H1 (cell line): ENCODE measurements around the gene POLE3. TPM values are rescaled to one million over a fixed set of nuclear protein-coding genes. Genes with fewer than 3 reads are reported as not detected.

Source experiments
- CTCF ChIA-PET: fragments of 300-600 bp; sonication (Branson Sonifier 250); formaldehyde crosslinking; loops from one replicate; lab custom pipeline; 2021; ENCODE audit not compliant: partially characterized antibody; lab: Charles Lee
- POLR2A ChIA-PET: fragments of 300-600 bp; sonication (Branson Sonifier 250); formaldehyde crosslinking; loops from one replicate; lab custom pipeline; 2021; ENCODE audit warnings: inconsistent platforms; ENCODE audit not compliant: partially characterized antibody; lab: Charles Lee
- DNase-seq, 2 experiments: peaks; one replicate each; pipeline versions ENCODE4 v3.0.0 to v3.0.0-alpha.2; 2010 to 2022; ENCODE audit warnings: low spot score in 2 of 2, low read depth in 1 of 2, mixed read lengths in 1 of 2
- FAIRE-seq: peaks from 2 replicates; lab custom pipeline; 2011; peaks lifted over from hg19 to GRCh38; lab: Jason Lieb, UNC
- H2AFZ ChIP-seq: 2 replicates; pipeline ENCODE4 v1.8.1; 2012; ENCODE audit warnings: low read length, inconsistent platforms
- H2AK5ac ChIP-seq: 2 replicates; pipeline ENCODE4 v1.6.1; 2013; ENCODE audit warnings: low read depth, low read length
- H2BK120ac ChIP-seq: replicated peaks from 2 replicates; pipeline ENCODE3; 2013; ENCODE audit warnings: low read depth, low read length, inconsistent platforms
- H2BK12ac ChIP-seq: 2 replicates; pipeline ENCODE4 v1.6.1; 2013; ENCODE audit warnings: low read depth, low read length
- H2BK15ac ChIP-seq: 2 replicates; pipeline ENCODE4 v1.6.1; 2013; ENCODE audit warnings: low read length
- H2BK20ac ChIP-seq: 2 replicates; pipeline ENCODE4 v1.6.1; 2013; ENCODE audit warnings: low read length
- H2BK5ac ChIP-seq: 2 replicates; pipeline ENCODE4 v1.6.1; 2013; ENCODE audit warnings: low read depth, low read length
- H3K14ac ChIP-seq: 2 replicates; pipeline ENCODE4 v1.6.1; 2013; ENCODE audit warnings: inconsistent platforms; ENCODE audit not compliant: insufficient read length
- H3K18ac ChIP-seq: 2 replicates; pipeline ENCODE4 v1.6.1; 2013; ENCODE audit warnings: low read length; ENCODE audit errors: extremely low read depth
- H3K23ac ChIP-seq: 2 replicates; pipeline ENCODE4 v1.6.1; 2013; ENCODE audit warnings: inconsistent platforms; ENCODE audit not compliant: insufficient read length
- H3K23me2 ChIP-seq: 2 replicates; pipeline ENCODE4 v1.6.1; 2013; ENCODE audit warnings: low read depth, low read length
- H3K27ac ChIP-seq: 2 replicates; pipeline ENCODE4 v1.6.1; 2011; ENCODE audit warnings: low read depth, low read length, inconsistent platforms
- H3K27me3 ChIP-seq, 4 experiments: replicated peaks in 1 of 4; 1 replicate in 1 of 4; 2 replicates in 3 of 4; pipeline versions ENCODE4 v1.6.1 to v1.8.1; 2011 to 2013; ENCODE audit warnings: low read length in 3 of 4, mild to moderate bottlenecking in 3 of 4, inconsistent platforms in 2 of 4, mixed read lengths in 2 of 4, moderate library complexity in 1 of 4; ENCODE audit not compliant: control insufficient read depth in 3 of 4, insufficient read depth in 3 of 4; ENCODE audit errors: extremely low read depth in 1 of 4
- H3K36me3 ChIP-seq, 4 experiments: 2 replicates each; pipeline versions ENCODE4 v1.6.1 to v1.8.1; 2011 to 2013; ENCODE audit warnings: mild to moderate bottlenecking in 4 of 4, low read length in 3 of 4, moderate library complexity in 2 of 4, control low read depth in 1 of 4, inconsistent platforms in 1 of 4; ENCODE audit not compliant: insufficient read depth in 4 of 4, control insufficient read depth in 2 of 4
- H3K4ac ChIP-seq: replicated peaks from 2 replicates; pipeline ENCODE3; 2013; ENCODE audit warnings: low read length, low read depth, mixed read lengths, inconsistent platforms; ENCODE audit not compliant: insufficient read length
- H3K4me1 ChIP-seq, 4 experiments: replicated peaks in 1 of 4; 1 replicate in 1 of 4; 2 replicates in 3 of 4; pipeline versions ENCODE4 v1.6.1 to v1.8.1; 2011 to 2013; ENCODE audit warnings: low read length in 3 of 4, inconsistent platforms in 2 of 4, mixed read lengths in 1 of 4; ENCODE audit not compliant: insufficient read depth in 4 of 4, control insufficient read depth in 3 of 4
- H3K4me2 ChIP-seq, 2 experiments: 2 replicates each; pipeline versions ENCODE4 v1.6.1 to v1.8.1; 2011 to 2013; ENCODE audit warnings: low read depth in 2 of 2, low read length in 2 of 2, control low read depth in 1 of 2, inconsistent platforms in 1 of 2, mild to moderate bottlenecking in 1 of 2; ENCODE audit not compliant: insufficient read depth in 1 of 2
- H3K4me3 ChIP-seq, 4 experiments: fragments of 200-600, 300-600 bp in 1 of 4; sonication (generic), shearing (Covaris generic), sonication (Bioruptor Twin) in 1 of 4; 2 replicates each; pipeline versions ENCODE4 v1.5.1 to v1.8.1; 2011 to 2016; ENCODE audit warnings: low read length in 4 of 4, low read depth in 3 of 4, control low read depth in 2 of 4, inconsistent platforms in 2 of 4, mild to moderate bottlenecking in 2 of 4, mixed read lengths in 1 of 4, moderate library complexity in 1 of 4; ENCODE audit not compliant: insufficient read depth in 2 of 4; ENCODE audit errors: extremely low read depth in 1 of 4
- H3K56ac ChIP-seq: replicated peaks from 2 replicates; pipeline ENCODE3; 2013; ENCODE audit warnings: low read depth, mild to moderate bottlenecking, mixed read lengths, low read length, inconsistent platforms; ENCODE audit not compliant: insufficient read length
- H3K79me1 ChIP-seq: 2 replicates; pipeline ENCODE4 v1.6.1; 2013; ENCODE audit warnings: low read depth, low read length, control low read depth
- H3K79me2 ChIP-seq, 2 experiments: 2 replicates each; pipeline versions ENCODE4 v1.6.1 to v1.8.1; 2012 to 2013; ENCODE audit warnings: low read length in 2 of 2, mild to moderate bottlenecking in 2 of 2, inconsistent platforms in 1 of 2; ENCODE audit not compliant: insufficient read depth in 2 of 2, control insufficient read depth in 1 of 2
- H3K9ac ChIP-seq, 4 experiments: replicated peaks in 1 of 4; 1 replicate in 1 of 4; 2 replicates in 3 of 4; pipeline versions ENCODE4 v1.6.1 to v1.8.1; 2011 to 2013; ENCODE audit warnings: low read depth in 3 of 4, low read length in 3 of 4, control low read depth in 2 of 4, mild to moderate bottlenecking in 2 of 4, moderate library complexity in 2 of 4, inconsistent platforms in 1 of 4; ENCODE audit errors: extremely low read depth in 1 of 4
- H3K9me3 ChIP-seq, 2 experiments: 2 replicates each; pipeline versions ENCODE4 v1.6.1 to v1.8.1; 2012 to 2013; ENCODE audit warnings: mild to moderate bottlenecking in 2 of 2, moderate library complexity in 2 of 2, control low read depth in 1 of 2, inconsistent platforms in 1 of 2, low read depth in 1 of 2, low read length in 1 of 2, mixed read lengths in 1 of 2; ENCODE audit not compliant: insufficient read depth in 2 of 2
- H4K20me1 ChIP-seq, 2 experiments: replicated peaks in 1 of 2; 2 replicates each; pipeline versions ENCODE3 to v1.8.1; 2011 to 2013; ENCODE audit warnings: inconsistent platforms in 2 of 2, low read length in 2 of 2, mild to moderate bottlenecking in 1 of 2; ENCODE audit not compliant: insufficient read depth in 2 of 2, control insufficient read depth in 1 of 2
- H4K5ac ChIP-seq: 2 replicates; pipeline ENCODE4 v1.6.1; 2013; ENCODE audit warnings: low read length, low read depth, mixed read lengths, inconsistent platforms; ENCODE audit not compliant: insufficient read length
- H4K8ac ChIP-seq: 2 replicates; pipeline ENCODE4 v1.8.0; 2013; ENCODE audit warnings: mild to moderate bottlenecking, moderate library complexity, low read length, inconsistent platforms; ENCODE audit not compliant: insufficient read depth; ENCODE audit errors: extremely low read depth
- H4K91ac ChIP-seq: replicated peaks from 2 replicates; pipeline ENCODE3; 2013; ENCODE audit warnings: low read length, mixed read lengths, inconsistent platforms; ENCODE audit not compliant: insufficient read length
- BRCA1 ChIP-seq: IDR thresholded peaks from 2 replicates; pipeline ENCODE4 v1.6.1; 2012; ENCODE audit warnings: low read depth, low read length, improper control_type of control experiment
- CEBPB ChIP-seq: IDR thresholded peaks from 2 replicates; pipeline ENCODE4 v1.6.1; 2012; ENCODE audit warnings: low read depth, low read length
- CHD1 ChIP-seq: IDR thresholded peaks from 2 replicates; pipeline ENCODE4 v1.6.1; 2012; ENCODE audit warnings: low read depth, low read length, improper control_type of control experiment
- CREB1 ChIP-seq: IDR thresholded peaks from 2 replicates; pipeline ENCODE4 v1.6.1; 2012; ENCODE audit warnings: inconsistent platforms
- E2F6 ChIP-seq: IDR thresholded peaks from 2 replicates; pipeline ENCODE4 v1.6.1; 2012; ENCODE audit warnings: inconsistent platforms
- GABPA ChIP-seq: IDR thresholded peaks from 2 replicates; pipeline ENCODE4 v1.6.1; 2011; ENCODE audit warnings: mild to moderate bottlenecking, low read length, moderate library complexity, borderline replicate concordance; ENCODE audit not compliant: insufficient read depth
- GTF2F1 ChIP-seq: IDR thresholded peaks from 2 replicates; pipeline ENCODE4 v1.6.1; 2012; ENCODE audit warnings: low read depth, low read length, improper control_type of control experiment, borderline replicate concordance
- HDAC6 ChIP-seq: IDR thresholded peaks from one replicate; pipeline ENCODE4 v1.7.1; 2012; ENCODE audit warnings: low read depth, mild to moderate bottlenecking, inconsistent platforms, low read length, moderate library complexity
- JUND ChIP-seq: IDR thresholded peaks from 2 replicates; pipeline ENCODE4 v1.6.1; 2011; ENCODE audit warnings: mild to moderate bottlenecking, improper control_type of control experiment, low read length
- KDM5A ChIP-seq: fragments of 200-600 bp; IDR thresholded peaks from 2 replicates; pipeline ENCODE4 v1.7.1; 2012; ENCODE audit warnings: mild to moderate bottlenecking, low read length, inconsistent platforms, mixed read lengths
- PHF8 ChIP-seq: fragments of 200-600 bp; sonication (generic); conservative IDR thresholded peaks from 2 replicates; pipeline ENCODE4 v1.7.1; 2012; ENCODE audit warnings: low read depth, mild to moderate bottlenecking, inconsistent platforms, low read length, moderate library complexity
- POLR2A ChIP-seq, 2 experiments: IDR thresholded peaks; 1 replicate in 1 of 2; 2 replicates in 1 of 2; pipeline ENCODE4 v1.6.1; 2011; ENCODE audit warnings: low read depth in 2 of 2, low read length in 2 of 2, mild to moderate bottlenecking in 2 of 2; ENCODE audit errors: control extremely low read depth in 1 of 2
- SP1 ChIP-seq: IDR thresholded peaks from 2 replicates; pipeline ENCODE4 v1.6.1; 2011; ENCODE audit warnings: low read depth, low read length
- WGBS, 2 experiments: shearing (Covaris generic) in 1 of 2; methylation state at CpG; one replicate each; pipeline versions ENCODE4 v1.1.6 to v1.1.7; 2013 to 2015; ENCODE audit warnings: low lambda C conversion rate in 2 of 2, mixed read lengths in 2 of 2, inconsistent platforms in 1 of 2, low coverage in 1 of 2, missing lambda C conversion rate in 1 of 2; ENCODE audit not compliant: insufficient replicate concordance in 2 of 2, insufficient coverage in 1 of 2, insufficient read length in 1 of 2; ENCODE audit errors: extremely low coverage in 1 of 2, missing lambda C conversion rate in 1 of 2; 5-methylcytosine and 5-hydroxymethylcytosine counted together
- polyA plus RNA-seq, 7 experiments: library from polyadenylated mRNA; depleted of rRNA in 3 of 7; stranded (reverse) in 5 of 7; unstranded in 2 of 7; fragments of >200 nt in 5 of 7; fragments of 200-250 nt in 2 of 7; gene quantifications; 1 replicate in 5 of 7; 2 replicates in 1 of 7; 4 replicates in 1 of 7; pipeline versions ENCODE4 v1.2.1 to v1.2.3, GENCODE V29; 2011 to 2013; ENCODE audit warnings: missing spikeins in 2 of 7, mixed read lengths in 2 of 7
- total RNA-seq: library from RNA; stranded (reverse); fragmentation: NEBNext Ultra II Directional; extraction: Animal tissue kit (Norgen Biotek cat#: 25700); gene quantifications from 2 replicates; pipeline ENCODE4 v1.2.1, GENCODE V29; 2021

Gene POLE3
- total and polyA plus RNA-seq, 2 of the 8 experiments (the other 6 are each of a cell fraction or from before 2014, with no cell fraction given) = 52.7 to 77.3 TPM

- no peak for FAIRE-seq
- H4K91ac ChIP-seq = no peak overlapping the region
- H3K14ac ChIP-seq = no peak overlapping the region
- no peak overlapping the region for H3K27ac ChIP-seq
- no peak overlapping the region for H4K5ac ChIP-seq
- 80% methylated on average over 13 of the region's 13 CpGs; no CpG with 5 or more reads in 1 of the 2 experiments for WGBS, 2 experiments
- no peak overlapping the region for H3K56ac ChIP-seq
- peaks cover 0 to 5% (median 2%) of the 10 kb centered on the region in 4 experiments; a peak in 3 of 7 replicates for H3K4me1 ChIP-seq
- H2BK12ac ChIP-seq = no peak overlapping the region
- H3K9me3 ChIP-seq = no peaks in the 10 kb centered on the region
- no peaks in the 10 kb centered on the region for H3K27me3 ChIP-seq
- no peak overlapping the region for H3K23ac ChIP-seq
- H3K4me2 ChIP-seq = no peak overlapping the region
- no peak overlapping the region for H2BK120ac ChIP-seq
- CTCF ChIA-PET = interaction anchor here (1.7 to 2.3 kb wide), 2 partner anchors 13 to 58 kb away, joined by 4 to 9 read pairs; no protein-coding TSS in a partner anchor
- no peak for DNase-seq
- no peak overlapping the region for H3K4ac ChIP-seq
- H3K23me2 ChIP-seq = no peaks in the 10 kb centered on the region
- H2BK5ac ChIP-seq = no peak overlapping the region
- no peak overlapping the region for H3K4me3 ChIP-seq
- no peak overlapping the region for H2AK5ac ChIP-seq
- peaks cover 0 to 17% (median 2%) of the 10 kb centered on the region in 4 experiments; a peak in 4 of 8 replicates for H3K36me3 ChIP-seq
- H3K79me1 ChIP-seq = no peaks in the 10 kb centered on the region
- POLR2A ChIA-PET = interaction anchor here (0.6 to 2.8 kb wide), 2 partner anchors 19 to 1244 kb away, joined by 3 to 11 read pairs; partner anchors contain the start of gene BSPRY
- H3K9ac ChIP-seq = no peak overlapping the region
- no peak overlapping the region for H2BK20ac ChIP-seq
- no peak overlapping the region for H2AFZ ChIP-seq
- no peak overlapping the region for H4K8ac ChIP-seq
- H3K18ac ChIP-seq = no peak overlapping the region
- H3K79me2 ChIP-seq = no peaks in the 10 kb centered on the region
- peaks cover 0 to 2% of the 10 kb centered on the region in 2 experiments for H4K20me1 ChIP-seq
- no peak overlapping the region for H2BK15ac ChIP-seq
- no peak for TF ChIP-seq JUND
- no peak for TF ChIP-seq PHF8
- TF ChIP-seq E2F6 = no peak
- TF ChIP-seq KDM5A = no peak
- TF ChIP-seq GABPA = no peak
- TF ChIP-seq HDAC6 = no peak
- TF ChIP-seq SP1 = no peak
- TF ChIP-seq GTF2F1 = no peak
- no peak for TF ChIP-seq CEBPB
- no peak for TF ChIP-seq CHD1
- TF ChIP-seq CREB1 = no peak
- TF ChIP-seq BRCA1 = no peak
- TF ChIP-seq POLR2A (IDR thresholded peaks at IDR 0.05; ENCODE audit: control extremely low read depth in 1 of 2, low read depth in 2 of 2, low read length in 2 of 2) = no peak
Measured at GRCh38 chr9:113368982-113369854, 41.3 kb downstream of the POLE3 start.
